Natural killer cell (primary cell): Measurements from ENCODE around the gene RFC1. TPM values are rescaled to one million over a fixed set of nuclear protein-coding genes. Genes with fewer than 3 reads are reported as not detected.

Experiments
- ATAC-seq, 3 donors: fragments of 150-1000 bp in 2 of 3; fragments of 200-7000 bp in 1 of 3; cut with Tn5 transposase; 1 replicate in 1 of 3; 2 replicates in 2 of 3; pipeline ENCODE4 v1.10.0; 2021; ENCODE audit warnings: mild to moderate bottlenecking in 2 of 3, moderate library complexity in 2 of 3
- DNase-seq, 2 donors: peaks; one replicate each; pipeline versions ENCODE4 v3.0.0 to v3.0.0-alpha.2; 2013 to 2021; ENCODE audit warnings: mixed read lengths in 1 of 2
- H3K27ac ChIP-seq: one replicate; pipeline ENCODE4 v1.5.1; 2013; ENCODE audit warnings: mild to moderate bottlenecking, low read length
- H3K27me3 ChIP-seq: one replicate; pipeline ENCODE4 v1.6.1; 2013; ENCODE audit warnings: low read length; ENCODE audit not compliant: control insufficient read depth, insufficient read depth
- H3K36me3 ChIP-seq: one replicate; pipeline ENCODE4 v1.6.1; 2013; ENCODE audit warnings: low read length; ENCODE audit not compliant: control insufficient read depth, insufficient read depth
- H3K4me1 ChIP-seq: one replicate; pipeline ENCODE4 v1.6.1; 2013; ENCODE audit warnings: low read length; ENCODE audit not compliant: control insufficient read depth, insufficient read depth
- H3K4me3 ChIP-seq: one replicate; pipeline ENCODE4 v1.5.1; 2013; ENCODE audit warnings: low read length
- H3K9me3 ChIP-seq: one replicate; pipeline ENCODE4 v1.6.1; 2013; ENCODE audit warnings: low read length; ENCODE audit not compliant: control insufficient read depth, insufficient read depth
- H3K27ac Mint-ChIP-seq, 2 donors: one replicate each; pipeline ENCODE4 v1.8.0; 2022; ENCODE audit warnings: mild to moderate bottlenecking in 2 of 2, mixed read lengths in 2 of 2, moderate library complexity in 1 of 2
- H3K27me3 Mint-ChIP-seq, 2 donors: one replicate each; pipeline ENCODE4 v1.8.0; 2022; ENCODE audit warnings: low read depth in 2 of 2, mixed read lengths in 2 of 2
- H3K36me3 Mint-ChIP-seq: one replicate; pipeline ENCODE4 v1.8.0; 2022; ENCODE audit warnings: mixed read lengths
- H3K4me1 Mint-ChIP-seq, 2 donors: one replicate each; pipeline ENCODE4 v1.8.0; 2022; ENCODE audit warnings: mixed read lengths in 2 of 2
- H3K4me3 Mint-ChIP-seq: one replicate; pipeline ENCODE4 v1.8.0; 2022; ENCODE audit warnings: mild to moderate bottlenecking, moderate library complexity, mixed read lengths
- H3K9me3 Mint-ChIP-seq, 2 donors: one replicate each; pipeline ENCODE4 v1.8.0; 2022; ENCODE audit warnings: mixed read lengths in 2 of 2
- CTCF ChIP-seq: fragments of 200-600 bp; IDR thresholded peaks from one replicate; pipeline ENCODE4 v1.8.0; 2022; ENCODE audit warnings: antibody characterized with exemption
- WGBS: methylation state at CpG from one replicate; pipeline ENCODE4 v1.1.7; 2013; ENCODE audit warnings: missing lambda C conversion rate; ENCODE audit not compliant: insufficient coverage; 5-methylcytosine and 5-hydroxymethylcytosine counted together
- intact Hi-C: fragments of 100-400 bp; cut with micrococcal nuclease; formaldehyde crosslinking; loops from one replicate; pipeline ENCODE4 v1.14.2; 2022
- total RNA-seq, 4 donors: library from RNA; stranded (reverse); fragments of 120-200 nt in 1 of 4; gene quantifications; one replicate each; pipeline versions ENCODE4 v1.2.3 to v1.2.4, GENCODE V29; 2013 to 2022

Gene RFC1
- total RNA-seq, 3 donors from 2014 or later (not counting 1 experiment from before 2014, with no cell fraction given) = 74.6 to 103 (median 84.7) TPM

- DNase-seq = no peak
- H3K27ac Mint-ChIP-seq = no peak overlapping the region
- no peaks in the 10 kb centered on the region for H3K36me3 Mint-ChIP-seq
- 81% methylated on average over 1 of the region's 2 CpGs for WGBS
- no peaks in the 10 kb centered on the region for H3K27me3 Mint-ChIP-seq
- Histone ChIP-seq H3K27ac (no peak overlapping the region), H3K27me3 (no peaks in the 10 kb centered on the region), H3K4me3 (no peak overlapping the region), H3K36me3 (no peaks in the 10 kb centered on the region), H3K9me3 (no peaks in the 10 kb centered on the region), H3K4me1 (no peaks in the 10 kb centered on the region)
- no peak for ATAC-seq
- no peak for TF ChIP-seq CTCF
- H3K4me1 Mint-ChIP-seq = no peaks in the 10 kb centered on the region
- intact Hi-C loops = no loop called here
- no peaks in the 10 kb centered on the region for H3K9me3 Mint-ChIP-seq
- H3K4me3 Mint-ChIP-seq = no peak overlapping the region
These were observed 102.3 kb downstream of the RFC1 start for GRCh38 chr4:39263895-39264294.

- no peaks in the 10 kb centered on the region for H3K9me3 ChIP-seq
- no peaks in the 10 kb centered on the region for H3K4me1 Mint-ChIP-seq
- no peaks in the 10 kb centered on the region for H3K36me3 ChIP-seq
- H3K4me3 Mint-ChIP-seq = no peak overlapping the region
- no peak overlapping the region for H3K4me3 ChIP-seq
- no peaks in the 10 kb centered on the region for H3K4me1 ChIP-seq
- no peaks in the 10 kb centered on the region for H3K27me3 ChIP-seq
- DNase-seq (no peak), ATAC-seq (no peak)
- no peaks in the 10 kb centered on the region for H3K27me3 Mint-ChIP-seq
- intact Hi-C loops = no loop called here
- TF ChIP-seq CTCF = no peak
- peaks cover 8% of the 10 kb centered on the region for H3K36me3 Mint-ChIP-seq
- no peak overlapping the region for H3K27ac ChIP-seq
- no peak overlapping the region for H3K27ac Mint-ChIP-seq
- WGBS = 83% methylated on average over 1 of the region's 4 CpGs
- no peaks in the 10 kb centered on the region for H3K9me3 Mint-ChIP-seq
These were observed 106.4 kb downstream of the RFC1 start for GRCh38 chr4:39259571-39260330.

- Mint-ChIP-seq H3K36me3 (peaks cover 8% of the 10 kb centered on the region), H3K4me1 (no peaks in the 10 kb centered on the region), H3K4me3 (no peak overlapping the region), H3K9me3 (no peaks in the 10 kb centered on the region), H3K27ac (no peak overlapping the region), H3K27me3 (no peaks in the 10 kb centered on the region)
- no peaks in the 10 kb centered on the region for H3K36me3 ChIP-seq
- H3K4me1 ChIP-seq = no peaks in the 10 kb centered on the region
- intact Hi-C loops = no loop called here
- DNase-seq = no peak
- H3K9me3 ChIP-seq = no peaks in the 10 kb centered on the region
- H3K4me3 ChIP-seq = no peak overlapping the region
- TF ChIP-seq CTCF = no peak
- no peak overlapping the region for H3K27ac ChIP-seq
- ATAC-seq = no peak
- WGBS = 93% methylated on average over 2 of the region's 2 CpGs
- H3K27me3 ChIP-seq = no peaks in the 10 kb centered on the region
These were observed 109.7 kb downstream of the RFC1 start for GRCh38 chr4:39256436-39256835.

- WGBS = 87% methylated on average over 5 of the region's 5 CpGs
- no peak for DNase-seq
- Histone ChIP-seq H3K4me1 (no peaks in the 10 kb centered on the region), H3K9me3 (no peaks in the 10 kb centered on the region), H3K36me3 (no peaks in the 10 kb centered on the region), H3K27ac (no peak overlapping the region), H3K27me3 (no peaks in the 10 kb centered on the region), H3K4me3 (no peak overlapping the region)
- H3K9me3 Mint-ChIP-seq = no peaks in the 10 kb centered on the region
- ATAC-seq = no peak
- no peak overlapping the region for H3K4me3 Mint-ChIP-seq
- no peak for TF ChIP-seq CTCF
- intact Hi-C loops = no loop called here
- H3K4me1 Mint-ChIP-seq = no peaks in the 10 kb centered on the region
- H3K27ac Mint-ChIP-seq = no peak overlapping the region
- peaks cover 8% of the 10 kb centered on the region for H3K36me3 Mint-ChIP-seq
- H3K27me3 Mint-ChIP-seq = no peaks in the 10 kb centered on the region
These were observed 110.3 kb downstream of the RFC1 start for GRCh38 chr4:39255871-39256270.
